ENCODE measurements around the gene MSANTD2.

- TF ChIP-seq FOXM1 (IDR thresholded peaks at IDR 0.05; ENCODE audit: borderline replicate concordance, low read depth) (no peak), MAX (IDR thresholded peaks at IDR 0.05) (no peak)
These were observed 32.4 kb upstream of the MSANTD2 start for GRCh38 chr11:124832571-124832970.
